ENCODE results near the gene NOPCHAP1. TPM values are rescaled to one million over a fixed set of nuclear protein-coding genes. Genes with fewer than 3 reads are reported as not detected.

Gene NOPCHAP1
- total and polyA plus RNA-seq, 12 donors, result 1.4 to 18.2 (median 10.2) TPM

DNA sequence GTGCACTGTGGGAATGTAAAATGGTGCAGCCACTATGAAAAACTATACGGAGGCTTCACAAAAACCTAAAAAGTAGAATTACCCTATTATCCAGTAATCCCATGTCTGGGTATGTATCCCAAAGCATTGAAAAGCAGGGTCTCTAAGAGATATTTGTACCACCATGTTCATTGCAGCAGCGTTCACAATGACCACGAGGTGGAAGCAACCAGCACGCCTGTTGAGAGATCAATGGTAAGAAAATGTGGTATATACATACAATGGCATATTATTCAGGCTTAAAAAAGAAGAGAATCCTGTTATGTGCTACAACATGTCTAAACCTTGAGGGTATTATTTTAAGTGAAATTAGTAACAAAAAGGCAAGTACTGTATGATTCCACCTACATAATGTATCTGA, 910 bp upstream of the NOPCHAP1 start:
- TF ChIP-seq, protein P1, sequence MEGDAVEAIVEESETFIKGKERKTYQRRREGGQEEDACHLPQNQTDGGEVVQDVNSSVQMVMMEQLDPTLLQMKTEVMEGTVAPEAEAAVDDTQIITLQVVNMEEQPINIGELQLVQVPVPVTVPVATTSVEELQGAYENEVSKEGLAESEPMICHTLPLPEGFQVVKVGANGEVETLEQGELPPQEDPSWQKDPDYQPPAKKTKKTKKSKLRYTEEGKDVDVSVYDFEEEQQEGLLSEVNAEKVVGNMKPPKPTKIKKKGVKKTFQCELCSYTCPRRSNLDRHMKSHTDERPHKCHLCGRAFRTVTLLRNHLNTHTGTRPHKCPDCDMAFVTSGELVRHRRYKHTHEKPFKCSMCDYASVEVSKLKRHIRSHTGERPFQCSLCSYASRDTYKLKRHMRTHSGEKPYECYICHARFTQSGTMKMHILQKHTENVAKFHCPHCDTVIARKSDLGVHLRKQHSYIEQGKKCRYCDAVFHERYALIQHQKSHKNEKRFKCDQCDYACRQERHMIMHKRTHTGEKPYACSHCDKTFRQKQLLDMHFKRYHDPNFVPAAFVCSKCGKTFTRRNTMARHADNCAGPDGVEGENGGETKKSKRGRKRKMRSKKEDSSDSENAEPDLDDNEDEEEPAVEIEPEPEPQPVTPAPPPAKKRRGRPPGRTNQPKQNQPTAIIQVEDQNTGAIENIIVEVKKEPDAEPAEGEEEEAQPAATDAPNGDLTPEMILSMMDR (IDR thresholded peaks at IDR 0.05), result no peak
- TF ChIP-seq POLR2A (IDR thresholded peaks at IDR 0.05), result no peak
- no peaks in the 10 kb centered on the region for H3K9me3 ChIP-seq (replicated peaks in 1 of 3)
- H3K36me3 ChIP-seq (replicated peaks in 1 of 2), result peaks cover 0 to 3% of the 10 kb centered on the region in 2 donors
- 81 to 95% (median 87%) methylated on average over 4 of the region's 4 CpGs for WGBS, 4 donors
- no peak overlapping the region for H3K27ac ChIP-seq
- DNase-seq, result no peak
- no peaks in the 10 kb centered on the region for H3K27me3 ChIP-seq
- peaks cover 0 to 17% of the 10 kb centered on the region in 2 donors for H3K4me1 ChIP-seq (replicated peaks in 1 of 2)
- peak overlapping the region in 1 of 4 donors; percentile 94 for H3K4me3 ChIP-seq
- intact Hi-C loops (cut with DNase I), result no loop called here

DNA sequence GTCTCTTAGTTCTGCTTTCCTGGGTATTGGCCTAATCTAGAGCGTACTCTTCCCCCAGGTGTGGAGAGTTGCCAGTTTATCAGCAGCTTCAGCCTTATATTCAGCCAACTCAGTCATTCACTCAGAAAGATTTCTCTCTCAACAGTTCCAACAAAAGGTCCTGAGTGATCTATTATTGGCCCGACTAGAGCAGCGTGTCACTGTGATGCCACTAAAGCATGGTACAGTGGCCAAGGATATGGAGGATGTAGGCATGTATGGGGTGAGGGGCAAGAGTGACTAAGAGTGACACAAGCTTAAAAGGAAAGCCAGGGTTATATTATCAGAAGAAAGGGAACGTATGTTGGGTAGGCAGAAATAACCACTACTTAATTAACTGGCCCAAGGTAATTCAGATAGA, 4.8 kb downstream of the NOPCHAP1 start:
- H3K4me1 ChIP-seq (replicated peaks in 1 of 2), result peaks cover 0 to 22% of the 10 kb centered on the region in 2 donors
- WGBS, 4 donors, result 90 to 93% (median 91%) methylated on average over 4 of the region's 4 CpGs
- no peak overlapping the region for H3K4me3 ChIP-seq
- TF ChIP-seq POLR2A (IDR thresholded peaks at IDR 0.05), result no peak
- no peaks in the 10 kb centered on the region for H3K27me3 ChIP-seq
- intact Hi-C loops (cut with DNase I), result no loop called here
- no peak overlapping the region for H3K27ac ChIP-seq
- H3K9me3 ChIP-seq (replicated peaks in 1 of 3), result no peaks in the 10 kb centered on the region
- peaks cover 0 to 37% of the 10 kb centered on the region in 2 donors for H3K36me3 ChIP-seq (replicated peaks in 1 of 2)
- DNase-seq, result no peak

DNA sequence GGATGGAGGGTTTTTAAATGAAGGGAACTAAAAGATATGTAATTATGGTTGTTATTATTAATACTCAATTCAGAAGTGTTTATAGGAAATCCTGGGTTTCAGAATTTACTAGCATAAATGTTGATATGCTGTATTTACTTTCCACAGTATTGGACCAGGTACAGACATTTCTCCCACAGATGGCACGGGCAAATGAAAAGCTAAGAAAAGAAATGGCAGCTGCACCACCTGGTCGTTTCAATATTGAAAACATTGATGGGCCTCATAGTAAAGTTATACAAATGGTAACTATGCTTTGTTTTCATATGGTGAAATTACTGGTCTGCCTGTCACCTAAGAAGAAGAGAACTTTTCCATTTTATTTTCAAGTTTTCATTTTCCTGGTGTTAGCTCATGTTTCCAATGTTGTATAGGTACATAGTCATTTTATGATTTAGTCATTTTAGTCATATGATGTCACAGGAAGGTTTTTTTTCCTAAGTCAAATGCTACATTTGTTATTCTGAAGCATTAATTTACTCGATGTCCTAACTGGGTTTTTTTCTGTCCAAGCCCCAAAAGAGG, 5.5 kb downstream of the NOPCHAP1 start:
- H3K4me1 ChIP-seq (replicated peaks in 1 of 2), result peaks cover 0 to 20% of the 10 kb centered on the region in 2 donors
- no peak overlapping the region for H3K4me3 ChIP-seq
- H3K27ac ChIP-seq, result no peak overlapping the region
- no peak for DNase-seq
- TF ChIP-seq POLR2A (IDR thresholded peaks at IDR 0.05), result no peak
- TF ChIP-seq, protein P1 (IDR thresholded peaks at IDR 0.05), result no peak
- H3K9me3 ChIP-seq (replicated peaks in 1 of 3), result no peaks in the 10 kb centered on the region
- peaks cover 0 to 40% of the 10 kb centered on the region in 2 donors for H3K36me3 ChIP-seq (replicated peaks in 1 of 2)
- intact Hi-C loops (cut with DNase I), result no loop called here
- 91 to 94% (median 92%) methylated on average over 3 of the region's 3 CpGs for WGBS, 4 donors
- no peaks in the 10 kb centered on the region for H3K27me3 ChIP-seq

DNA sequence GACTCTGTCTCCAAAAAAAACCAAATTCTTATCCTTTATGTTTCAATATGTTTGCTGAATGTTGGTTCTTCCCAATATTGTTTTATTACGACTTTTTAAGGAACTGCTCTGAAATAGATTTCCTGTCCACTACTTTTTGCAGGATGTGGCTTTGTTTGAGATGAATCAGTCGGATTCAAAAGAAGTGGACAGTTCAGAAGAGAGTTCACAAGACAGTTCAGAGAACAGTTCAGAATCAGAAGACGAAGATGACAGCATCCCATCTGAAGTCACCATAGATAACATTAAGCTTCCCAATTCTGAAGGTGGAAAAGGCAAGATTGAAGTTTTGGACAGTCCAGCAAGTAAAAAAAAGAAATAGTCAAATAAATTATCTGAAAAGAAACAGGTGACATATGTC, 8.2 kb downstream of the NOPCHAP1 start:
- no peak overlapping the region for H3K27ac ChIP-seq
- no peak overlapping the region for H3K4me3 ChIP-seq
- DNase-seq, result no peak
- H3K36me3 ChIP-seq (replicated peaks in 1 of 2), result peaks cover 0 to 47% of the 10 kb centered on the region in 2 donors
- WGBS, 4 donors, result 67 to 80% (median 75%) methylated on average over 3 of the region's 3 CpGs
- H3K4me1 ChIP-seq (replicated peaks in 1 of 2), result peaks cover 0 to 5% of the 10 kb centered on the region in 2 donors
- H3K27me3 ChIP-seq, result no peaks in the 10 kb centered on the region
- TF ChIP-seq, protein P1 (IDR thresholded peaks at IDR 0.05), result no peak
- no peak for TF ChIP-seq POLR2A (IDR thresholded peaks at IDR 0.05)
- intact Hi-C loops (cut with DNase I), result no loop called here
- H3K9me3 ChIP-seq (replicated peaks in 1 of 3), result no peaks in the 10 kb centered on the region

DNA sequence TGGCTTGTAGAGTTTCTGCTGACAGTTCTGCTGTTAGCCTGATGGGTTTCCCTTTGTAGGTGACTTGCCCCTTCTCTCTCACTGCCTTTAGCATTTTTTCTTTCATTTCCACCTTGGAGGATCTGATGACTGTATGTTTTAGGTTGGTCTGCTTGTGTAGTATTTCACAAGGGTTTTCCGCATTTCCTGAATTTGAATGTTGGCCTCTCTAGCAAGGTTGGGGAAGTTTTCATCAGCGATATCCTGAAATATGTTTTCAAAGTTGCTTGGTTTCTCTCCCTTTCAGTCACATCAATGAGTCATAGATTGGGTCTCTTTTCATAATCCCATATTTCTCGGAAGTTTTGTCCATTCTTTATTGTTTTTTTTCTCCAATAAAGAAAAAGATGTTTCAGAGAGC, 11.4 kb downstream of the NOPCHAP1 start:
- peaks cover 0 to 36% of the 10 kb centered on the region in 2 donors for H3K36me3 ChIP-seq (replicated peaks in 1 of 2)

More for the DNA sequence above, 11.4 kb downstream of the NOPCHAP1 start:
- H3K9me3 ChIP-seq (replicated peaks in 1 of 3), result no peaks in the 10 kb centered on the region
- peaks cover 0 to 5% of the 10 kb centered on the region in 2 donors for H3K4me1 ChIP-seq (replicated peaks in 1 of 2)
- no peak for DNase-seq
- H3K27me3 ChIP-seq, result no peaks in the 10 kb centered on the region
- H3K27ac ChIP-seq, result no peak overlapping the region
- intact Hi-C loops (cut with DNase I), result no loop called here
- WGBS, 4 donors, result 81 to 87% (median 83%) methylated on average over 3 of the region's 3 CpGs
- TF ChIP-seq, protein P1 (IDR thresholded peaks at IDR 0.05), result no peak
- TF ChIP-seq POLR2A (IDR thresholded peaks at IDR 0.05), result no peak
- no peak overlapping the region for H3K4me3 ChIP-seq
